ENCODE results near the gene KIF1A. TPM values are rescaled to one million over a fixed set of nuclear protein-coding genes. Genes with fewer than 3 reads are reported as not detected.

The KIF1A gene
- total RNA-seq, 1 donor from 2014 or later = 1.2 TPM

DNA sequence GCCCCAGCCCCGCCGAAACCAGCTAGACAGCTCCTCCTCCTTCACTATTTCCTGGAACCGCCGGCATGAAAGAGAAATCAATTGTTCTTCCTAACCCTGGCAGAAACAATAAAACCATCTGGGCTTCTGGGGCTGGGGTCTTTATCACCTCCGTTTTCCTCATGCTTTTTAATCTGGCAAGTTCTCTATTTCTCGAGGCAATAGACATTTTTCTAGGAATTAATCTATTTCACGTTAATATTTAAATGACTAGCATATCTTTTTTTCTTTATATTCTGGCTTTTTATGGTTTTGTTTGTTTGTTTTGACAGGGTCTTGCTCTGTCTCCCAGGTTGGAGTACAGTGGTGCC, 1.4 kb upstream of the KIF1A start:
- no peak for DNase-seq (ENCODE audit: extremely low read depth, low read depth, low spot score)

DNA sequence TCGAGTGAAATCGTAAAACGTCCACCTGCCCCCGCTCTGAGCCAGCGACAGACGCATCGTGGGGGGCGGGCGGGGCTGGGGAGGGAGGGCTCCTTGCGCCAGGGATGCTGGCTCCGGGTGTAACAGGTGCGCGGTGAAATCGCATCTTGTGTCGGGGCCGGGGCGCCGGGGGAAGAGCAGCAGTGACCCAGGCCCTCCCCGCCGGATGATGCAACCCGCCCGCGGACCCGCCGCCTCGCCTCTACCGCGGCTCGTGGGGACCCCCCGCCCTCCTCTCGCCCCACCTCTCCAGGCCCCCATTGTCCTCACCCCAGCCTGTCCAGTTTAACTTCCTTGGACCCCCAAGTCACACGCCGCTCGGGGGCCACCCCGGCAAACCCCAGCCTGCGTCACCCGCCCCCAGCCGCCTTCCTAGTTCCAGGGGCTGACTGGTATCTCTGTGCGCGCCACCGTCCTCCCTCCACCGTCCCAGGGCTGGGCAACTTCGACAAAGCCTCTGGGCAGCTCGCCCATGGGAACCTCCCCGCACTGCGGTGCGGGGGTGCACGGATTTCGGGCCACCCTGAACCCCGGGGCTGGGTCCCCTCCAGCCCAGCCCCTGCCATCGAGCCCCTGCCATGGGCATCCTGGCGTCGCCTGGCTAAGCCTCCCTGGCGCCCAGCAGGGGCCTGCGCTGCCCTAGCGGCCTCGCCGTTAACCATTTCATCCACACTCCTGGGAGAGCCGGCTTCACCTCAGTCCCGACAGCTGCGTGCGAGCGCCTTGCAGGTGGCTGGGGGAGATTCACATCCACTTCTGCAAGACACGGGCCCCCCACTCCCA, 799 bp upstream of the KIF1A start:
- no peak for DNase-seq (ENCODE audit: extremely low read depth, low read depth, low spot score)

GRCh38 chr2:240819126-240819857, 727 bp downstream of the KIF1A start:
- DNase-seq (ENCODE audit: extremely low read depth, low read depth, low spot score) = no peak

GRCh38 chr2:240818293-240819125, 1.5 kb downstream of the KIF1A start:
- DNase-seq (ENCODE audit: extremely low read depth, low read depth, low spot score) = no peak

- no peak for DNase-seq (ENCODE audit: extremely low read depth, low read depth, low spot score)
Observed at GRCh38 chr2:240817496-240818292, 2.3 kb downstream of the KIF1A start.

GRCh38 chr2:240816584-240817495, 3.2 kb downstream of the KIF1A start:
- DNase-seq (ENCODE audit: extremely low read depth, low read depth, low spot score) = no peak

DNA sequence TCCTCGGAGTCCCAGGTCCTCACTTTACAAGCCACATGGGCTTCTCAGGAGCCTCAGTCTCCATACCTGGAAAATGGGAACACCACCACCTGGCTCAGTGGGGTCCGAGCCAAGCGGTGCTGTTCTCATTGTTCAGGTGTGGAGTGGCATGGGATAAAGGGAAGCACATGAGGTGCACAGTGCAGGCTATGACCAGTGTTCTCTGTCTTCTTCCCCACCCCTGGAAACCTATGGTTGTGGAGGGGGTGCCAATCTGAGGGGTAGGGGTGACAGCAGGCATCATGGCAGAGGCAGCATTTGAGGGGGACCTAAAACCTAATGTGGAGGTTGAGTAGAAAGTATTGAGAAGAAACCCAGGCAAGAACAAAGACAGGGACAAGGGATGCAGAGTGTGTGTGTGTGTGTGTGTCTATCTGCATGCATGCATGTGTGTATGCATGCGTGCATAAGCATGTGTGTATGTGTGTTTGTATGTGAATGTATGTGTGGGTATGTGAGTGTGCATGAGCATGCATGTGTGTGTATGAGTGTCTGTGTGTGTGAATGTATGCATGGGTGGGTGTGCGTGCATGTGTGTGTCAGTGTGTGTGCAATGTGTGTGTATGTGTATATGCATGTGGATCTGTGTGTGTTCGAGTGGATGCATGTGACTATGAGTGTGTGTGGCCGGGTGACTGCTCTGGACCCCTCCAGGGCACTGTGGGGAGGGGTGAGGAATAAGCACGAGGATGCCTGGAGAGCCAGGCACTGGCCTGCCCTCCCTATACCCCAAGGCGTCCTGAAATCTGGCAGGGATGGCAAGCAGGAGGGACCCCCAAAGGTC, 4.0 kb downstream of the KIF1A start:
- DNase-seq (ENCODE audit: extremely low read depth, low read depth, low spot score) = no peak

GRCh38 chr2:240814946-240815760, 4.9 kb downstream of the KIF1A start:
- DNase-seq (ENCODE audit: extremely low read depth, low read depth, low spot score) = no peak

DNA sequence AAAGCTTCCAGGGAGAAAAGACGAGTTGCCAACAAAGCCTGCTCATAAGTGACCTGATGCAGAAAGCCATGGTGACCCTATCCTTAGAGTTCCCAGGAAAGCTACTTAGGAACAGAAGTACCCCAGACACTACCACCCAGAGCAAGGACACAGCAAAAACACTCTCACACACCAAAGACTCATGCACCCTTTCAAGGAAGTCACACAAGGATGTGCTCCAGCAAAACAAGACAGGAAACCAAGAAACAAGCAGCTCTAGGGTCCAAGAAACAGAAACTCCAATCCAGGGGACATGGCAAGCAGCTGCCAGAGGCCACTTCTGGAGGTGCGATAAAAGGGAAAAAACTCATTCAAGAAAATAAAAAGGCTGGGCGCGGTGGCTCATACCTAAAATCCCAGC, 5.7 kb downstream of the KIF1A start:
- no peak for DNase-seq (ENCODE audit: extremely low read depth, low read depth, low spot score)

GRCh38 chr2:240813231-240813921, 6.6 kb downstream of the KIF1A start:
- no peak for DNase-seq (ENCODE audit: extremely low read depth, low read depth, low spot score)

- DNase-seq (ENCODE audit: extremely low read depth, low read depth, low spot score) = no peak
Observed at GRCh38 chr2:240812721-240813120, 7.3 kb downstream of the KIF1A start.

DNA sequence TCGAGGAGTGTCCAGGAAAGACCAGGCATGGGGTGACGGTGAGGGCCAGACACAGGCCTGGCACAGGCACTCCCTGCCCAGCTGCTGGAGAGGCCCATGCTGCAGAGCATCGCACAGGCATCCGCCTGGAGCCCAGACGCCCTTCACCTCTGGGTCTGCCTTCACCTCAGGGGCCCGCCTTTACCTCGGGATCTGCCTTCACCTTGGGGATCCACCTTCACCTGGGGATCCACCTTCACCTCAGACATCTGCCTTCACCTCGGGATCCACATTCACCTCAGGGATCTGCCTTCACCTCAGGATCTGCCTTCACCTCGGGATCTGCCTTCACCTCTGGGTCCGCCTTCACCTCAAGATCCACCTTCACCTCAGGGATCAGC, 7.7 kb downstream of the KIF1A start:
- DNase-seq (ENCODE audit: extremely low read depth, low read depth, low spot score) = no peak

DNA sequence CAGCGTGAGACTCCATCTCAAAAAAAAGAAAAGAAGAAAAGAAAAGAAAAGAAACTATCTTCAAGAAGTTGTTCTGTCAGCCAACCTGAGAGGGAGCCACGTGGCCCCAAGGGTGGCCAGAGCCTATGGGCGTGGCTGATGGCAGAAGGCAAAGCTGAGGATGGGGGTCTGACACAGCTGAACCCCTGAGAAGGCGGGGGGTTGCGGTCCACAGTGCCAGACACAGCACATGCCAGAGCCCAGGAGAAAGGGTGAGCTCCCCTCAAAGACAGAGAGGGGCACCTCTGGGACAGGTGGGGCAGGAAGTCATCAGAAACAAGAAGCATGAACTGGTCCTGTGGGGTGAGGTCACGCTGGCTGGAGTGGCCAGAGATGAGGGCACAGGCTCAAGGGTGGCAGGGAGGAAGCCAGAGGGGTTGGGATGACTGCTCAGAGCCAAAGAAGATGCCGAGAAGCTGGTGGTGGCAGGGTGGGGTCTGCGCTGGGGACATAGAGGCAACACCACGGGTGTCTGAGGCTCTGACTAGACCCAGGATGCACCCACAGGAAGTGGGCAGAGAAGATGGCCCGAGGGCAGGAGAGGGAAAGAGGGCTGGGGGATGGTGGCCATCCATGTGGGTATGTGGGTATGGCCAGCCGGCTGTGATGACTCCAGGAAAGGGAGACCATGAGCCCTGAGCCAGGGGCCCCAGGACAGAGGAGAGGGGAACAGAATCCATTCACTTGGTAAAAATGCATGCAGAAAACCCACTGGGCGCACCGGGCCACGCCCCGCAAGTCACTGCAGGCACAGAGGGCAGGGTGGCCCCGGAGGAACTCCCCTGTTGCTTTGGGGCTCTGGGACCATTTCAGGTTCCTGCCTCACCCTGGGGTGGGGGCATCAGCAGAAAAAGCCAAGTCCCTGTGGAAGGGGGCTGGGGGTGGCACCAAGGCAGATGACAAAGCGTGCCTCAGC, 8.4 kb downstream of the KIF1A start:
- no peak for DNase-seq (ENCODE audit: extremely low read depth, low read depth, low spot score)

GRCh38 chr2:240810621-240811020, 9.4 kb downstream of the KIF1A start:
- no peak for DNase-seq (ENCODE audit: extremely low read depth, low read depth, low spot score)

- DNase-seq (ENCODE audit: extremely low read depth, low read depth, low spot score) = no peak
Observed at GRCh38 chr2:240810199-240810598, 9.8 kb downstream of the KIF1A start.

GRCh38 chr2:240809276-240809675, 10.7 kb downstream of the KIF1A start:
- no peak for DNase-seq (ENCODE audit: extremely low read depth, low read depth, low spot score)

Data from glomerular endothelial cell (primary cell).